GM21786 (cell line): Measurements from ENCODE around the gene TMEM255A.
"Not testable (repeated sequence)": the region's sequence is repeated elsewhere in the genome, so short reads cannot be mapped to it uniquely, and the experiment has no call there.

Experiments used
- ATAC-seq: cut with Tn5 transposase; IDR thresholded peaks from one replicate; pipeline ENCODE4 v1.9.1; 2021; ENCODE audit not compliant: unreplicated experiment

Gene TMEM255A

GRCh38 chrX:120310861-120311726, at the start of gene TMEM255A:
TMEM255A (minus strand) TSS chrX:120311461; CDS start chrX:120311309, 152 bp downstream.
- ATAC-seq = no peak

GRCh38 chrX:120358737-120359456, 47.6 kb upstream of the TMEM255A start:
- ATAC-seq = no peak

GRCh38 chrX:120357186-120357585, 45.9 kb upstream of the TMEM255A start:
- no peak for ATAC-seq

GRCh38 chrX:120356084-120356483, 44.8 kb upstream of the TMEM255A start:
- ATAC-seq = no peak

GRCh38 chrX:120350450-120351138, 39.3 kb upstream of the TMEM255A start:
- no peak for ATAC-seq

- ATAC-seq = not testable (repeated sequence)
Measured at GRCh38 chrX:120344566-120344965, 33.3 kb upstream of the TMEM255A start.

GRCh38 chrX:120336899-120337298, 25.6 kb upstream of the TMEM255A start:
- no peak for ATAC-seq

- no peak for ATAC-seq
Measured at GRCh38 chrX:120335289-120335688, 24.0 kb upstream of the TMEM255A start.

- no peak for ATAC-seq
Measured at GRCh38 chrX:120334603-120335002, 23.3 kb upstream of the TMEM255A start.

GRCh38 chrX:120334151-120334550, 22.9 kb upstream of the TMEM255A start:
- ATAC-seq = no peak

- no peak for ATAC-seq
Measured at GRCh38 chrX:120332394-120332793, 21.1 kb upstream of the TMEM255A start.

- ATAC-seq = no peak
Measured at GRCh38 chrX:120331116-120331515, 19.9 kb upstream of the TMEM255A start.

GRCh38 chrX:120321520-120322281, 10.4 kb upstream of the TMEM255A start:
- no peak for ATAC-seq

- no peak for ATAC-seq
Measured at GRCh38 chrX:120318411-120318810, 7.2 kb upstream of the TMEM255A start.

GRCh38 chrX:120316587-120317283, 5.5 kb upstream of the TMEM255A start:
- ATAC-seq = no peak

GRCh38 chrX:120315776-120316175, 4.5 kb upstream of the TMEM255A start:
- no peak for ATAC-seq

- ATAC-seq = no peak
Measured at GRCh38 chrX:120311727-120312063, 434 bp upstream of the TMEM255A start.

- no peak for ATAC-seq
Measured at GRCh38 chrX:120309873-120310705, 1.2 kb downstream of the TMEM255A start.
